GM23338 (cell line): ENCODE measurements around the gene PLXND1. TPM values are rescaled to one million over a fixed set of nuclear protein-coding genes. Genes with fewer than 3 reads are reported as not detected.

Experiments used
- ATAC-seq: fragments of 200-7000 bp; cut with Tn5 transposase; 3 replicates; pipeline ENCODE4 v1.9.1; 2020
- DNase-seq: peaks from one replicate; pipeline ENCODE4 v3.0.0-alpha.2; 2015; ENCODE audit warnings: low spot score
- H2AFZ ChIP-seq: fragments of 200-600 bp; sonication (generic); 2 replicates; pipeline ENCODE4 v1.8.0; 2016; ENCODE audit warnings: antibody characterized with exemption, mild to moderate bottlenecking, moderate library complexity
- H3F3A ChIP-seq: fragments of 200-600 bp; sonication (generic); replicated peaks from 2 replicates; pipeline ENCODE4 v1.8.0; 2017; ENCODE audit warnings: antibody characterized with exemption, mixed run types, low read depth
- H3K27ac ChIP-seq: fragments of 200-600 bp; sonication (generic); 2 replicates; pipeline ENCODE4 v1.6.1; 2016; ENCODE audit warnings: low read depth
- H3K27me3 ChIP-seq: fragments of 200-600 bp; sonication (generic); 2 replicates; pipeline ENCODE4 v1.8.0; 2016; ENCODE audit warnings: mild to moderate bottlenecking, mixed run types, moderate library complexity; ENCODE audit not compliant: insufficient read depth
- H3K36me3 ChIP-seq: fragments of 200-600 bp; sonication (generic); 2 replicates; pipeline ENCODE4 v1.8.0; 2016; ENCODE audit warnings: mild to moderate bottlenecking; ENCODE audit not compliant: insufficient read depth
- H3K4me1 ChIP-seq: fragments of 200-600 bp; sonication (generic); 2 replicates; pipeline ENCODE4 v1.8.0; 2016; ENCODE audit warnings: mild to moderate bottlenecking, moderate library complexity; ENCODE audit not compliant: insufficient read depth
- H3K4me2 ChIP-seq: fragments of 200-600 bp; sonication (generic); 2 replicates; pipeline ENCODE4 v1.7.1; 2017; ENCODE audit warnings: mixed run types
- H3K4me3 ChIP-seq: fragments of 200-600 bp; sonication (generic); 2 replicates; pipeline ENCODE4 v1.6.1; 2016; ENCODE audit warnings: mixed run types
- H3K79me2 ChIP-seq: fragments of 200-600 bp; sonication (generic); replicated peaks from 2 replicates; pipeline ENCODE4 v1.8.0; 2017; ENCODE audit warnings: mild to moderate bottlenecking; ENCODE audit not compliant: insufficient read depth
- H3K9me2 ChIP-seq: fragments of 200-600 bp; sonication (generic); 2 replicates; pipeline ENCODE4 v1.8.0; 2017; ENCODE audit not compliant: insufficient read depth
- H4K20me1 ChIP-seq: fragments of 200-600 bp; sonication (generic); replicated peaks from 2 replicates; pipeline ENCODE4 v1.8.0; 2017; ENCODE audit warnings: mild to moderate bottlenecking; ENCODE audit not compliant: insufficient read depth
- H3K27ac Mint-ChIP-seq: 2 replicates; pipeline ENCODE4 v1.8.0; 2020; ENCODE audit warnings: inconsistent platforms, mild to moderate bottlenecking, moderate library complexity, mixed read lengths
- H3K27me3 Mint-ChIP-seq: 3 replicates; pipeline ENCODE4 v1.8.0; 2022; ENCODE audit warnings: low read depth, mild to moderate bottlenecking, moderate library complexity, mixed read lengths, inconsistent platforms; ENCODE audit not compliant: insufficient read depth, poor library complexity
- H3K36me3 Mint-ChIP-seq: 3 replicates; pipeline ENCODE4 v1.8.0; 2021; ENCODE audit warnings: low read depth, mild to moderate bottlenecking, inconsistent platforms, moderate library complexity, mixed read lengths
- H3K4me1 Mint-ChIP-seq: 3 replicates; pipeline ENCODE4 v1.8.0; 2020; ENCODE audit warnings: mild to moderate bottlenecking, inconsistent platforms, mixed read lengths
- H3K4me3 Mint-ChIP-seq: 3 replicates; pipeline ENCODE4 v1.8.0; 2021; ENCODE audit warnings: moderate library complexity, mild to moderate bottlenecking, inconsistent platforms, mixed read lengths
- H3K9me3 Mint-ChIP-seq: 3 replicates; pipeline ENCODE4 v1.8.0; 2020; ENCODE audit warnings: moderate library complexity, mild to moderate bottlenecking, inconsistent platforms, mixed read lengths
- CREB1 ChIP-seq: fragments of 250-450 bp; sonication (Bioruptor Pico); IDR thresholded peaks from 2 replicates; pipeline ENCODE4 v1.5.0; 2020; ENCODE audit warnings: low read depth, mild to moderate bottlenecking, moderate library complexity
- CTCF ChIP-seq, 2 experiments: fragments of 200-600 bp in 1 of 2; sonication (generic) in 1 of 2; conservative IDR thresholded peaks; 2 replicates each; pipeline versions ENCODE4 v1.5.1 to v1.6.1; 2016 to 2017; ENCODE audit warnings: antibody characterized with exemption in 2 of 2, low read depth in 2 of 2, mild to moderate bottlenecking in 2 of 2, moderate library complexity in 1 of 2
- JUNB ChIP-seq: IDR thresholded peaks from one replicate; pipeline ENCODE4 v1.6.1; 2016; ENCODE audit warnings: antibody characterized with exemption; ENCODE audit not compliant: unreplicated experiment
- REST ChIP-seq: IDR thresholded peaks from one replicate; pipeline ENCODE4 v1.6.1; 2018; ENCODE audit warnings: antibody characterized with exemption; ENCODE audit not compliant: unreplicated experiment
- ZNF114 ChIP-seq: fragments of 250-450 bp; sonication (Bioruptor Pico); IDR thresholded peaks from 2 replicates; pipeline ENCODE4 v1.5.0; 2020; ENCODE audit warnings: mild to moderate bottlenecking, moderate library complexity
- ZNF331 ChIP-seq: fragments of 250-450 bp; sonication (Bioruptor Pico); IDR thresholded peaks from 2 replicates; pipeline ENCODE4 v1.5.0; 2020; ENCODE audit warnings: low read depth, mild to moderate bottlenecking, moderate library complexity
- ZNF462 ChIP-seq: fragments of 250-450 bp; sonication (Bioruptor Pico); IDR thresholded peaks from 2 replicates; pipeline ENCODE4 v1.5.0; 2020; ENCODE audit warnings: mild to moderate bottlenecking, moderate library complexity
- polyA plus RNA-seq: library from polyadenylated mRNA; unstranded; fragments of >200 nt; fragmentation: Nextera tagmentation; extraction: Ambion mirVana; gene quantifications from 2 replicates; pipeline ENCODE4 v1.2.1, GENCODE V29; 2016
- total RNA-seq: library from RNA; depleted of rRNA; stranded (reverse); fragments of >200 nt; shearing (Covaris generic); gene quantifications from 2 replicates; pipeline ENCODE4 v1.2.3, GENCODE V29; 2014
- TF ChIP-seq, protein P1 (sequence below): IDR thresholded peaks from 2 replicates; pipeline ENCODE4 v1.6.1; 2016; ENCODE audit warnings: antibody characterized with exemption

Gene PLXND1
- total and polyA plus RNA-seq, 2 experiments from 2014 or later: 13.3 to 60.4 TPM

- DNase-seq (peak; percentile 91), ATAC-seq (peak; percentile 78)
- Histone ChIP-seq H3K27ac (peak overlapping the region; percentile 80; the same call in 1 of the 2 replicates), H3K9me2 (no peaks in the 10 kb centered on the region), H3K27me3 (no peaks in the 10 kb centered on the region), H3K4me1 (peaks cover 25% of the 10 kb centered on the region), H2AFZ (no peak overlapping the region), H4K20me1 (no peaks in the 10 kb centered on the region), H3K4me2 (no peak overlapping the region), H3K4me3 (no peak overlapping the region), H3K36me3 (no peaks in the 10 kb centered on the region), H3K79me2 (no peaks in the 10 kb centered on the region), H3F3A (0 out of 2 replicates have a peak, but pooled peaks cover 4% of the 10 kb centered on the region)
- Mint-ChIP-seq H3K27me3 (no peaks in the 10 kb centered on the region), H3K9me3 (no peaks in the 10 kb centered on the region), H3K4me1 (peaks cover 41% of the 10 kb centered on the region), H3K27ac (peak overlapping the region; percentile 56; the same call in 1 of the 2 replicates), H3K36me3 (peaks cover 3% of the 10 kb centered on the region; the same call in 2 of the 3 replicates), H3K4me3 (no peak overlapping the region)
- TF ChIP-seq CTCF (conservative IDR thresholded peaks at IDR 0.05; ENCODE audit: low read depth in 2 of 2): peak; percentile 86 to 87
- TF ChIP-seq ZNF331: no peak
Measured at GRCh38 chr3:129650256-129650872, 43.9 kb upstream of the PLXND1 start.

DNA sequence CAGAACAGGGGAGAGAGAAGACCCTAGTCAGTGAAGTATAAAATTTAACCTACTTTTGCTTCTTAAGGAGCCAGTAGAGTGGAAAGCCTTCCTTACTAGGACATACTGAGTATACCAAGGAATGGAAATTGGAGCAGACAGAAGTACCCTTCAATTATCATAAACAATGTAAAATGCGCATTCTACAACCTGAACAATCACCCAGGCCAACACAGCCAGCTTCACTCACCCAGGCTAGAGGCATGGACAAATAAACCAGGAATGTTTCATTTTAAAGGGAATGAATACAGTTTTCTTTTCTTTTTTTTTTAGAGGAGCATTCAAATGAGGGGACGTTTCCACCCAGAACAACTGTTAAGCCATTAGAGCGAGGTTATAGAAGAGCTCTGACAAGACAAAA lies 41.9 kb upstream of the PLXND1 start:
- H3K4me1 ChIP-seq: peaks cover 25% of the 10 kb centered on the region
- Mint-ChIP-seq H3K36me3 (no peaks in the 10 kb centered on the region), H3K4me3 (no peak overlapping the region), H3K9me3 (no peaks in the 10 kb centered on the region), H3K27ac (peak overlapping the region; percentile 17), H3K27me3 (no peaks in the 10 kb centered on the region), H3K4me1 (peaks cover 45% of the 10 kb centered on the region)
- DNase-seq: no peak
- ATAC-seq: no peak
- no peak overlapping the region for H2AFZ ChIP-seq
- H4K20me1 ChIP-seq: no peaks in the 10 kb centered on the region
- H3F3A ChIP-seq: 0 out of 2 replicates have a peak, but pooled peaks cover 5% of the 10 kb centered on the region
- no peaks in the 10 kb centered on the region for H3K27me3 ChIP-seq
- no peaks in the 10 kb centered on the region for H3K9me2 ChIP-seq
- H3K4me2 ChIP-seq: 0 out of 2 replicates have a peak overlapping the region, but pooled peaks have one; percentile 5
- H3K36me3 ChIP-seq: no peaks in the 10 kb centered on the region
- no peaks in the 10 kb centered on the region for H3K79me2 ChIP-seq
- no peak overlapping the region for H3K4me3 ChIP-seq
- peak overlapping the region; percentile 32; the same call in 1 of the 2 replicates for H3K27ac ChIP-seq
- TF ChIP-seq CREB1 (CRISPR knock-in tag) (no peak), ZNF114 (CRISPR knock-in tag) (no peak), JUNB (no peak), REST (no peak), ZNF462 (CRISPR knock-in tag) (no peak), ZNF331 (no peak)
- TF ChIP-seq, protein P1, sequence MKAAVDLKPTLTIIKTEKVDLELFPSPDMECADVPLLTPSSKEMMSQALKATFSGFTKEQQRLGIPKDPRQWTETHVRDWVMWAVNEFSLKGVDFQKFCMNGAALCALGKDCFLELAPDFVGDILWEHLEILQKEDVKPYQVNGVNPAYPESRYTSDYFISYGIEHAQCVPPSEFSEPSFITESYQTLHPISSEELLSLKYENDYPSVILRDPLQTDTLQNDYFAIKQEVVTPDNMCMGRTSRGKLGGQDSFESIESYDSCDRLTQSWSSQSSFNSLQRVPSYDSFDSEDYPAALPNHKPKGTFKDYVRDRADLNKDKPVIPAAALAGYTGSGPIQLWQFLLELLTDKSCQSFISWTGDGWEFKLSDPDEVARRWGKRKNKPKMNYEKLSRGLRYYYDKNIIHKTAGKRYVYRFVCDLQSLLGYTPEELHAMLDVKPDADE: no peak
